GDM1 (cell line): Measurements from ENCODE around the gene GABRG3.

Experiments used
- DNase-seq: peaks from one replicate; lab custom pipeline; 2025; lab: John Stamatoyannopoulos, UW

GABRG3 gene

GRCh38 chr15:27064080-27064479 lies 93.1 kb downstream of the GABRG3 start:
- no peak for DNase-seq

GRCh38 chr15:27065151-27065550 lies 94.2 kb downstream of the GABRG3 start:
- no peak for DNase-seq

GRCh38 chr15:27065785-27066184 lies 94.8 kb downstream of the GABRG3 start:
- no peak for DNase-seq

- no peak for DNase-seq
Measured at GRCh38 chr15:27066446-27066845, 95.5 kb downstream of the GABRG3 start.

DNA sequence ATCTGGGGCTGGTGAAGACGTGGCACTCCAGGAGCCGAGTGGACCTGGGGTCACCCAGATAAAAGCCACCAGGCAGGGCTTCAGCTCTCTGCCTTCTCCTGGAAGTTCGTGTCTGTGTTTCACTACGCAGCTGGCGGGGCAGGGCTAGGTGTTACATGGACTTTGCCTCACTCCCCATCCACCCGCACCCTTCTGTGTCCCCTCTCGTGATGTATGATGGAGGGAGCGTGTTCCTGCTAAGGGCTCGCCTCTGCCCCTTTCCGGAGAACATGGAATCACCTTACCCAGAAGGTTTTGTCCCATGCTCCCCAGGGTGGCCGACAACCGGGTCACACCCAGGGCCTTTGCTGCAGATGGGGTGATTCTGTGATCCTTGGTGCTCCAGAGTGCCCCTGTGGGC lies 96.2 kb downstream of the GABRG3 start:
- DNase-seq, result no peak

DNA sequence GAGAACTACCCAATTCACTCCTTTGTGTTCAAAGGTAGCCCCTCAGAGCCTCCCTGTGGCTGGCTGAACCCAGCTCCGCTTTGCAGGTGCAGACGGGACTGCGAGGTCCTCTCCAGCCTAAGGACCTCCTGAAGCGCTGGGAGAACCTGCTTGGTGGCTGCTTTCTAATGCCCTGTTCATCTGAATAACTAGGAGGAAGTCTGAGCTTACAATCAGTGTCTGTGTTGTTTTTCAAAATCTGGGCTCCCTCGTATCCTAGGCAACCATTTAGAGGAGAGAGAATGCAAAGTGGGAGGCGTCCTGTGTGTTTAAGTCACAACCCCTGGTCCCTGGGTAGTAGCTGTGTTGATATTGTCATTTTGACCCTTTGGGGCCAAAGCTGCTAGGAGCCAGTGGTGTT lies 99.9 kb downstream of the GABRG3 start:
- no peak for DNase-seq

DNA sequence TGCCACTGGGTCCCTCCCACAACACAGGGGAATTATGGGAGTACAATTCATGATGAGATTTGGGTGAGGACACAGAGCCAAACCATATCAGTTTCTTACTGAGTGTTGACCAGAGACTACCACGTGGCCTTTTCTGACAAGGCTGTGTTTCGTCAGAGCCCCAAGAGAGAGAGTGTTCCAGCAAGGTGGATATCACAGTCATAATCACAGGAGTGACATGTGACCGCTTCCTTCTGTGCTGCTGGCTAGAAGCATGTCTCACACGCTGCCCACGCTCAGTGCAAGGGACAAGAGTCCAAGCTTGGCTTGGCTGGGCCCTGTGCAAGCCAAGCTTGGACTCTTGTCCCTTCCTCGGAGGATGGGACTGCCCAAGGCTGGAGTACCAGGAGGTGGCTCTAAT lies 103.2 kb downstream of the GABRG3 start:
- DNase-seq, result no peak

DNA sequence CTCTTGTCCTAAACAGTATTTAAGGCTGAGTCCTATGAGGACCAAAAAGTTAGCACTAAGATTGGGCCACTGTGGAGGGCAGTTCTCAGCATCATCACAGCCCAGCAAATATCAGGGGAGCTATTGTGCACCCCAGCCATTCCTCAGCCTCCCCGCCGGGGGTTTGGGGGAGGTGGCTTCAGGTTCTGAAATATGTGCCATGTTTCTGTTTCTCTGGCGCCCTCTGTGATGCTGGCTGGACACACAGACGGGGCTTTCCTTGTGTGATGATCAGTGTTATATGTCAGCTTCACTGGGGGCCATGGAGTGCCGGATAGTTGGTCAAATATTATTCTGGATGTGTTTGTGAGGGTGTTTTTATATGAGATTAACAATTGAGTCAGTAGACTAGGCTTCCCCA lies 106.8 kb downstream of the GABRG3 start:
- no peak for DNase-seq

- no peak for DNase-seq
Measured at GRCh38 chr15:27081676-27082418, 110.9 kb downstream of the GABRG3 start.

DNA sequence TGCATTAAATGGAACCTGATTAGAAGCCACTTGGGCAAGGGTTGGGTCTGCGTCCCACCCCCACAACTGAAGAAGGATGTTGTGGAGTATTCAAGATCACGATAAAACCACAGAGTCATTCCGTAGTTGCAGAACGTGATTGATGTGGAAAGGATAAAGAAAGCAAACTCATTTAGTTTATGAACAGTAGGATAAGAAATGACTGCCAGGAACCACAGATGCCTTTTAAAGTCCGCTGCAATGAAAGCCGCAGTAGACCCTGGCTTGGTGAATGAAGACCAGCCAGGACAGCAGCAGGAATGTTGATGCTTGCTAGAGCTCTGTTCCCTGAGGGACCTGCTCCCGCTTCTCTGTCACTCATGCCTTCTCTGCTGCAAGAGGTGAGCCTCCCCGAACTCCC lies 111.5 kb downstream of the GABRG3 start:
- no peak for DNase-seq

GRCh38 chr15:27084844-27085243 lies 113.9 kb downstream of the GABRG3 start:
- no peak for DNase-seq

DNA sequence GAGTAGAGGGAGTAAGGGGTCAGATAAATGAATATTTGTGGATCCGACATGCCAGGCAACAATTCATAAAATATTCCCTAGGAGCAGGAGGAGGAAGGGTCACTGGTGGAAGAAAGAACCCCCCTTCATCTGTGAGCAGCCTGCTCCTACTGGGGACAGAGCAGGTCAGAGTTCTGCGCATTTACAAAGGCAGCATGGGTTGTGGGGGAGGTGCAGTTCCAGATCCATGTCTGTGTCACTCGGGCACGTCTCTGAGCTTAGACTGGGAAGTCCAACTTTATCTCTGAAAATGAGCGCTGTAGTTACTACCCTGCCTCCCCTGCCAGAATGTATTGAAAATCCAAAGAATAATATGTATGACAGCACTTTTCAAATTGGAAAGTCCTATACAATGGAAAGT lies 115.2 kb downstream of the GABRG3 start:
- DNase-seq, result no peak

DNA sequence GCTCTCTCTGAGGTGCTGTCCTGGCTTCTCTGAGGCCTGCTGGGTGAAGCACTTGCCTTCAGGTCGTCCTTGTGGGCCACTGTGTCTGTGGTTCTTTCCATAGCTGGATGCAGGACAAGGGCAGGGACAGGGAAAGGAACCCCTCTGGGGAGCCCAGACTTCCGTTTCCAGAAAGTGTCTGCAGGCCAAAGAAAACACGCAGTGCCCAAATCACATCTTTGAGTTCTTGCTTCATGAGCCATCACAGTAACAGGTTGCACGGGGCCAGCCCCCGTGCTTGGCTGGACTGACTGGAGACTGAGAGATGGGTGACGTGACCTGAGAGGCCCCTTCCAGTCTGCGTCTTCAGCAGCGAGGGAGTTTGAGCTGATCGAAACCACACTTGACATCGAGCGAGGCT lies 115.8 kb downstream of the GABRG3 start:
- no peak for DNase-seq

- DNase-seq, result no peak
Measured at GRCh38 chr15:27087651-27088583, 116.9 kb downstream of the GABRG3 start.

DNA sequence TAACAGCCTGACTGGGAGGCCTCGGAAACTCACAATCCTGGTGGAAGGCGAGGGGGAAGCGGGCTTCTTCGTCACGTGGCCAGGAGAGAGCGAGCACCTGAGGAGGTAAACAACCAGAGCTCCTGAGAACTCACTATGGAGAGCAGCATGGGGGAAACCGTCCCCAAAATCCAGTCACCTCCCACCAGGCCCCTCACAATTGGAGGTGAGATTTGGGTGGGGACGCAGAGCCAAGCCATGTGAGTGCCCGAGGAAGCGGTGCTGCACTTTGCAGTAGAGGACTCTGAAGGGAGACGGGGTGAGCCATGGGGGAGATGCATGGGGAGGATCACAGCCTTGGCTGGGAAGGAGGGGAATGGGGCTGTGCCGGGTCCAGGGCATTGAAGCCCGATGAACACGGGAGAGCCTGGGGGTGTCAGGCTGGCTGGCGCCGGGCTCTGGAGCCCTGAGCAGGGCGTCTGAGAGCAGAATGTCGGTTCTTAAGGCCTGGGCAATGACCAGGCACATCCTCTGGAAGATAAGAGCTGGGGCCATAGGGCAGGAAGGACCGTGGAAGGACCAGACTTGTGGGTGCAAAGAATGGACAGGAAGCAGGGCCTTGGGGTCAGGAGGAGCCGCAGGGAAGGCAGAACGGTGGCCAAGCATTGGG lies 117.7 kb downstream of the GABRG3 start:
- DNase-seq, result no peak

DNA sequence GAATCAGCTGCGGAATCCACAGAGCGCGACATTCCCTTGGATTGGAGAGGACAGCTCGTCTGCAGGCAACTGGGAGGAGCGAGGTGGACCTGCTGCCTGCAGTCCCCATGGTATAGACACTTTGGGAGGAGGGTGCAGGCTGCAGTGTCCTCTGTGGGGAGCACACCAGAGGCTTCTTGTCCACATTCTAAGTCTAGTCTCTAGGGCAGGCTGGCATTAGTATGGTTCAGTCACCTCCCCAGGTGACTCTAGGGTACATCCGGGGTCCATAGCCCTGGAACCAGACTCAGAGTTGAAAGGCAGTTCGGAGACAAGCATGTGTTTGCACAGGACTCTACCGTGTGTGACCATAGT lies 118.2 kb downstream of the GABRG3 start:
- no peak for DNase-seq

DNA sequence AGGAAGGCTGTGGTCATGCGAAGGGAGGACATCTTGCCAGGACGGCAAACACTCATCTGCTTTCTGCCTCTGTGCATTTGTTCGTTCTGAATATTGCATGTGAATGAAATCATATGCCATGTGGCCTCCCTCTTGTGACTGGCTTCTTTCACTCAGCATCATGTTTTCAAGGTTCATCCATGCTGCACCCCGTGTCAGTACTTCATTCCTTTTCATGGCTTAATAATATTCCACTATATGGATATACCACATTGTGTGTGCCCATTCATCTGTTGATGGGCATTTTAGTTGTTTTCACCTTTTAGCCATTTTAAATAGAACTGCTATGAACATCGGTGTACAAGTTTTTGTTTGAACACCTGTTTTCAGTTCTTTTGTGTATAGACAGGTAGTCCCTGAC lies 118.7 kb downstream of the GABRG3 start:
- no peak for DNase-seq

GRCh38 chr15:27091270-27091940 lies 120.4 kb downstream of the GABRG3 start:
- no peak for DNase-seq

- no peak for DNase-seq
Measured at GRCh38 chr15:27092390-27092789, 121.4 kb downstream of the GABRG3 start.

GRCh38 chr15:27094235-27094634 lies 123.3 kb downstream of the GABRG3 start:
- DNase-seq, result no peak

- no peak for DNase-seq
Measured at GRCh38 chr15:27095886-27096624, 125.1 kb downstream of the GABRG3 start.

DNA sequence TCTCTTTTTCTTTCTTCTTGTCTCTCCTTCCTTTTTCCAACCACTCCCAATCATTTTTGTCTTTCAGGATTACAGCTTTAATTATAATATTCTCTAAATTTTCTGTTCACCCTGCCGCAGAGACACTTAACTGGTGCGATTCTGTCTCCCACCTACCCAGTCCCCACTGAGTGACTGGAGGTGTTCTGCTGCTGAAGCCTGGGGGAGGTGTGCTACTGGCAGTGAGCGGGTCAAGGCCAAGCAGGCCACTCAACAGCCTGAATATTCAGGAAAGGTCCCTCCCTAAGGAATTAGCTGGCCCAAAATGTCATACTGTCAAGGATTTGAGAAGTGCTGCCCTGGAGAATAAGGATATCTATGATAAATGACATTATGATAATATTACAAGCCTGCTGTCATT lies 126.5 kb downstream of the GABRG3 start:
- no peak for DNase-seq
